ENCODE results near the gene PPP1R15A. TPM values are rescaled to one million over a fixed set of nuclear protein-coding genes. Genes with fewer than 3 reads are reported as not detected.

Gene PPP1R15A
- total and polyA plus RNA-seq, 2 donors (not counting 1 experiment from before 2014, with no cell fraction given): 46.3 to 166 TPM

- no peaks in the 10 kb centered on the region for H3K9me3 ChIP-seq (ENCODE audit: control insufficient read depth, insufficient read depth, low read depth, low read length)
- H3K27ac ChIP-seq (ENCODE audit: insufficient read depth, low read length): no peak overlapping the region
- H3K4me3 ChIP-seq (replicated peaks in 1 of 4; ENCODE audit: control extremely low read depth in 1 of 4, insufficient read depth in 1 of 4, low read depth in 3 of 4, low read length in 4 of 4): no peak overlapping the region
- H3K4me2 ChIP-seq (ENCODE audit: extremely low read depth, insufficient read depth, low read length): no peak overlapping the region
- no peak overlapping the region for H3K9ac ChIP-seq (ENCODE audit: insufficient read depth, low read length)
- no peak overlapping the region for H2AFZ ChIP-seq (ENCODE audit: low read length)
- H3K27me3 ChIP-seq (ENCODE audit: control insufficient read depth, insufficient read depth, low read length): no peaks in the 10 kb centered on the region
- no peak for TF ChIP-seq EZH2 (IDR thresholded peaks at IDR 0.05; ENCODE audit: low read length, missing control alignments)
- TF ChIP-seq, protein P1, sequence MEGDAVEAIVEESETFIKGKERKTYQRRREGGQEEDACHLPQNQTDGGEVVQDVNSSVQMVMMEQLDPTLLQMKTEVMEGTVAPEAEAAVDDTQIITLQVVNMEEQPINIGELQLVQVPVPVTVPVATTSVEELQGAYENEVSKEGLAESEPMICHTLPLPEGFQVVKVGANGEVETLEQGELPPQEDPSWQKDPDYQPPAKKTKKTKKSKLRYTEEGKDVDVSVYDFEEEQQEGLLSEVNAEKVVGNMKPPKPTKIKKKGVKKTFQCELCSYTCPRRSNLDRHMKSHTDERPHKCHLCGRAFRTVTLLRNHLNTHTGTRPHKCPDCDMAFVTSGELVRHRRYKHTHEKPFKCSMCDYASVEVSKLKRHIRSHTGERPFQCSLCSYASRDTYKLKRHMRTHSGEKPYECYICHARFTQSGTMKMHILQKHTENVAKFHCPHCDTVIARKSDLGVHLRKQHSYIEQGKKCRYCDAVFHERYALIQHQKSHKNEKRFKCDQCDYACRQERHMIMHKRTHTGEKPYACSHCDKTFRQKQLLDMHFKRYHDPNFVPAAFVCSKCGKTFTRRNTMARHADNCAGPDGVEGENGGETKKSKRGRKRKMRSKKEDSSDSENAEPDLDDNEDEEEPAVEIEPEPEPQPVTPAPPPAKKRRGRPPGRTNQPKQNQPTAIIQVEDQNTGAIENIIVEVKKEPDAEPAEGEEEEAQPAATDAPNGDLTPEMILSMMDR (conservative IDR thresholded peaks at IDR 0.05 in 1 of 2, IDR thresholded peaks at IDR 0.05 in 1 of 2; ENCODE audit: low read depth in 1 of 2, low read length in 2 of 2): no peak
- no peaks in the 10 kb centered on the region for H4K20me1 ChIP-seq (ENCODE audit: control insufficient read depth, extremely low read depth, insufficient read depth, low read length)
- no peaks in the 10 kb centered on the region for H3K4me1 ChIP-seq (ENCODE audit: control insufficient read depth, extremely low read depth, insufficient read depth, low read length)
- no peaks in the 10 kb centered on the region for H3K79me2 ChIP-seq (ENCODE audit: control insufficient read depth, insufficient read depth, low read length)
- peaks cover 5% of the 10 kb centered on the region for H3K36me3 ChIP-seq (ENCODE audit: control insufficient read depth, insufficient read depth, low read length)
- DNase-seq (ENCODE audit: low read depth in 2 of 2): no peak
These were observed 42.1 kb upstream of the PPP1R15A start for GRCh38 chr19:48830088-48830487.

DNA sequence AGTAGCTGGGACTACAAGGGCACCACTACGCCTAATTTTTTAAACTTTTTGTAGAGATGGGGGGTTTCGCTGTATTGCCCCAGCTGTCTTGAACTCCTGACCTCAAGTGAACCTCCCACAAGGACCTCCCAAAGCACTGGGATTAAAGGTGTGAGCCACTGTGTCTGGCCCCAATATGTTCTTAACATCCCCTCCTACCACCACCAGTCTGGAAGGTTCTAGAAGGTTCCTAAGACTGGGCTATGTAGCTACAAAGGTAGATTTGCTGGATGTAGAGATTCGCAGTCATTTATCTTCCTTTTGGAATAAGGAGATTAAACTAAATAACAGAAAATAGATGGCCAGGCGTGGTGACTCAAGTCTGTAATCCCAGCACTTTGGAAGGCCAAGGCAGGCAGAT, 41.3 kb upstream of the PPP1R15A start:
- Histone ChIP-seq H3K79me2 (ENCODE audit: control insufficient read depth, insufficient read depth, low read length) (no peaks in the 10 kb centered on the region), H3K4me2 (ENCODE audit: extremely low read depth, insufficient read depth, low read length) (no peak overlapping the region), H3K4me3 (replicated peaks in 1 of 4; ENCODE audit: control extremely low read depth in 1 of 4, insufficient read depth in 1 of 4, low read depth in 3 of 4, low read length in 4 of 4) (no peak overlapping the region), H3K9ac (ENCODE audit: insufficient read depth, low read length) (no peak overlapping the region), H3K36me3 (ENCODE audit: control insufficient read depth, insufficient read depth, low read length) (peaks cover 5% of the 10 kb centered on the region), H3K4me1 (ENCODE audit: control insufficient read depth, extremely low read depth, insufficient read depth, low read length) (peaks cover 4% of the 10 kb centered on the region), H3K27me3 (ENCODE audit: control insufficient read depth, insufficient read depth, low read length) (no peaks in the 10 kb centered on the region), H4K20me1 (ENCODE audit: control insufficient read depth, extremely low read depth, insufficient read depth, low read length) (no peaks in the 10 kb centered on the region), H3K27ac (ENCODE audit: insufficient read depth, low read length) (no peak overlapping the region), H3K9me3 (ENCODE audit: control insufficient read depth, insufficient read depth, low read depth, low read length) (no peaks in the 10 kb centered on the region), H2AFZ (ENCODE audit: low read length) (no peak overlapping the region)
- DNase-seq (ENCODE audit: low read depth in 2 of 2): no peak
- no peak for TF ChIP-seq EZH2 (IDR thresholded peaks at IDR 0.05; ENCODE audit: low read length, missing control alignments)
- TF ChIP-seq, protein P1 (conservative IDR thresholded peaks at IDR 0.05 in 1 of 2, IDR thresholded peaks at IDR 0.05 in 1 of 2; ENCODE audit: low read depth in 1 of 2, low read length in 2 of 2): no peak

GRCh38 chr19:48833049-48833448, 39.2 kb upstream of the PPP1R15A start:
- no peak for DNase-seq (ENCODE audit: low read depth in 2 of 2)
- Histone ChIP-seq H3K4me3 (replicated peaks in 1 of 4; ENCODE audit: control extremely low read depth in 1 of 4, insufficient read depth in 1 of 4, low read depth in 3 of 4, low read length in 4 of 4) (no peak overlapping the region), H3K27me3 (ENCODE audit: control insufficient read depth, insufficient read depth, low read length) (no peaks in the 10 kb centered on the region), H3K36me3 (ENCODE audit: control insufficient read depth, insufficient read depth, low read length) (peaks cover 6% of the 10 kb centered on the region), H2AFZ (ENCODE audit: low read length) (no peak overlapping the region), H3K79me2 (ENCODE audit: control insufficient read depth, insufficient read depth, low read length) (no peaks in the 10 kb centered on the region), H3K9ac (ENCODE audit: insufficient read depth, low read length) (no peak overlapping the region), H3K4me2 (ENCODE audit: extremely low read depth, insufficient read depth, low read length) (no peak overlapping the region), H3K9me3 (ENCODE audit: control insufficient read depth, insufficient read depth, low read depth, low read length) (no peaks in the 10 kb centered on the region), H3K4me1 (ENCODE audit: control insufficient read depth, extremely low read depth, insufficient read depth, low read length) (peaks cover 13% of the 10 kb centered on the region), H3K27ac (ENCODE audit: insufficient read depth, low read length) (no peak overlapping the region), H4K20me1 (ENCODE audit: control insufficient read depth, extremely low read depth, insufficient read depth, low read length) (no peaks in the 10 kb centered on the region)
- TF ChIP-seq, protein P1 (conservative IDR thresholded peaks at IDR 0.05 in 1 of 2, IDR thresholded peaks at IDR 0.05 in 1 of 2; ENCODE audit: low read depth in 1 of 2, low read length in 2 of 2): no peak
- no peak for TF ChIP-seq EZH2 (IDR thresholded peaks at IDR 0.05; ENCODE audit: low read length, missing control alignments)

All from fibroblast of lung (primary cell).